GM13976 (cell line): ENCODE results near the gene PLCB1.

Experiments
- DNase-seq: peaks from one replicate; pipeline ENCODE4 v3.0.0; 2012; ENCODE audit warnings: low spot score
- CTCF ChIP-seq: IDR thresholded peaks from 2 replicates; pipeline ENCODE4 v1.5.1; 2012; ENCODE audit warnings: borderline replicate concordance, mild to moderate bottlenecking; ENCODE audit not compliant: insufficient read depth; ENCODE audit errors: extremely low read depth, missing control alignments, control extremely low read depth
- in situ Hi-C: fragments of 300-500 bp; cut with MboI; formaldehyde crosslinking; loops from one replicate; pipeline ENCODE4 v1.12.0; 2022; ENCODE audit warnings: low sequenced_read_pairs, mixed read lengths, inconsistent platforms; ENCODE audit not compliant: unreplicated experiment

The PLCB1 gene

GRCh38 chr20:8219403-8219802 lies 87.3 kb downstream of the PLCB1 start:
- TF ChIP-seq CTCF = no peak
- no peak for DNase-seq
- in situ Hi-C loops = no loop called here

GRCh38 chr20:8220716-8221115 lies 88.7 kb downstream of the PLCB1 start:
- in situ Hi-C loops = no loop called here
- no peak for DNase-seq
- no peak for TF ChIP-seq CTCF

- in situ Hi-C loops = no loop called here
- no peak for TF ChIP-seq CTCF
- DNase-seq = no peak
These were observed 89.9 kb downstream of the PLCB1 start for GRCh38 chr20:8221887-8222419.

GRCh38 chr20:8223091-8223870 lies 91.2 kb downstream of the PLCB1 start:
- DNase-seq = no peak
- in situ Hi-C loops = no loop called here
- TF ChIP-seq CTCF = no peak

- TF ChIP-seq CTCF = no peak
- no peak for DNase-seq
- in situ Hi-C loops = no loop called here
These were observed 93.6 kb downstream of the PLCB1 start for GRCh38 chr20:8225658-8226057.

GRCh38 chr20:8226106-8226505 lies 94.0 kb downstream of the PLCB1 start:
- TF ChIP-seq CTCF = no peak
- in situ Hi-C loops = no loop called here
- no peak for DNase-seq
